ENCODE data around the gene PCP4L1. TPM values are rescaled to one million over a fixed set of nuclear protein-coding genes. Genes with fewer than 3 reads are reported as not detected.
"Not testable (repeated sequence)": the region's sequence is repeated elsewhere in the genome, so short reads cannot be mapped to it uniquely, and the experiment has no call there.

The PCP4L1 gene
- total RNA-seq, 1 donor from 2014 or later: 3.1 TPM

GRCh38 chr1:161229896-161230295 is 28.6 kb upstream of the PCP4L1 start:
- DNase-seq: no peak

- no peak for DNase-seq
Measured at GRCh38 chr1:161230762-161231161, 27.8 kb upstream of the PCP4L1 start.

GRCh38 chr1:161233102-161233501 is 25.4 kb upstream of the PCP4L1 start:
- DNase-seq: no peak

GRCh38 chr1:161235957-161236775 is 22.4 kb upstream of the PCP4L1 start:
- DNase-seq: no peak

GRCh38 chr1:161238039-161238473 is 20.5 kb upstream of the PCP4L1 start, which contains the start of gene NR1I3:
TSS of gene NR1I3 (minus strand) at chr1:161238203. CDS start at chr1:161236565, 1,638 bp downstream.
- no peak for DNase-seq

- no peak for DNase-seq
Measured at GRCh38 chr1:161241682-161242081, 16.9 kb upstream of the PCP4L1 start.

GRCh38 chr1:161242313-161242712 is 16.2 kb upstream of the PCP4L1 start:
- DNase-seq: no peak

GRCh38 chr1:161244888-161245287 is 13.7 kb upstream of the PCP4L1 start:
- no peak for DNase-seq

GRCh38 chr1:161250100-161250499 is 8.4 kb upstream of the PCP4L1 start:
- DNase-seq: not testable (repeated sequence)

GRCh38 chr1:161250829-161251228 is 7.7 kb upstream of the PCP4L1 start:
- DNase-seq: no peak

- no peak for DNase-seq
Measured at GRCh38 chr1:161251579-161251978, 7.0 kb upstream of the PCP4L1 start.

- DNase-seq: not testable (repeated sequence)
Measured at GRCh38 chr1:161255302-161255701, 3.2 kb upstream of the PCP4L1 start.

- DNase-seq: not testable (repeated sequence)
Measured at GRCh38 chr1:161255955-161256520, 2.5 kb upstream of the PCP4L1 start.

GRCh38 chr1:161257109-161257508 is 1.4 kb upstream of the PCP4L1 start:
- DNase-seq: not testable (repeated sequence)

- DNase-seq: no peak
Measured at GRCh38 chr1:161259345-161259702, 779 bp downstream of the PCP4L1 start.

- DNase-seq: no peak
Measured at GRCh38 chr1:161259765-161260164, 1.2 kb downstream of the PCP4L1 start.

- no peak for DNase-seq
Measured at GRCh38 chr1:161260376-161261260, 2.1 kb downstream of the PCP4L1 start.

- no peak for DNase-seq
Measured at GRCh38 chr1:161261261-161262235, 3.0 kb downstream of the PCP4L1 start.

GRCh38 chr1:161265305-161265704 is 6.8 kb downstream of the PCP4L1 start:
- DNase-seq: no peak

GRCh38 chr1:161266202-161266601 is 7.7 kb downstream of the PCP4L1 start:
- DNase-seq: no peak

GRCh38 chr1:161266836-161267235 is 8.3 kb downstream of the PCP4L1 start:
- DNase-seq: no peak

GRCh38 chr1:161267321-161267720 is 8.8 kb downstream of the PCP4L1 start:
- DNase-seq: no peak
